ENCODE measurements around the gene OSM. TPM values are rescaled to one million over a fixed set of nuclear protein-coding genes. Genes with fewer than 3 reads are reported as not detected.

OSM gene
- total and polyA plus RNA-seq, 2 experiments from 2014 or later, result 1.5 TPM; not detected in 1

DNA sequence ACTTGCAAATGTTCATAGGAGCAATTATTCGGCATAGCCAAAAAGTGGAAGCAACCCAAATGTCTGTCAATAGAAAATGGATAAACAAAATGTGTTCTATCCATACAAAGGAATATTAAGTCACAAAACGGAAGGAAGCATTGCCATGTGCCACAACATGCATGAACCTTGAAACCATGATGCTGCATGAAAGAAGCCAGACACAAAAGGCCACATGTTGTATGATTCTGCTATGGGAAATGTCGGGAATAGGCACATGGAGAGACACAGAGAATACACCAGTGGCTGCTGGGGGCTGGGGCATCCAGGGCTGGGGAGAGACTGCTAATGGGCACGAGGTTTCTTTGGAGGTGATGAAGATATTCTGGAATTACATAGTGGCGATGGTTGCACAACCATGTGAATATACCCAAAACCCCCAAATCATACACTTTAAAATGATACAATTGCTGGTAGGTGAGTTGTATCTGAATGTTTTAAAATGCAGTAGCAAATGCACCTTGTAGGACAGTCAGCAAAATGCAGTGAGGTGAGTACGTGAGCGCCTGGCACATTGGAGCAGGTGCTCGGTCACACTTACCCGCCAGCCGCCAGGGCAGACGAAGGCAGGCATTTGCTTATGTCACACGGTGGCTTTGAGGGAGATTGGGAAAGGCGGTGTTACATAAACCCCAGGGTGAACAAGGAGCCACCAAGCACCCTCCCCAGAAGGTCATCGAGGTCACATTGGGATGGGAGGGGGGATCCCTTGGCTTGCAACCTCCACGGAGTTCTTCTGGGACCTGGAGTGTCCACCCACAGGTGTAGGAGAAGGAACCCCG, 6.3 kb upstream of the OSM start:
- WGBS (ENCODE audit: low lambda C conversion rate, missing lambda C conversion rate), result 86% methylated on average over 16 of the region's 16 CpGs
- Histone ChIP-seq H3K27me3 (no peaks in the 10 kb centered on the region), H2AFZ (no peak overlapping the region), H3K9me2 (replicated peaks; ENCODE audit: insufficient read depth) (no peaks in the 10 kb centered on the region), H3K36me3 (replicated peaks; ENCODE audit: insufficient read depth, low read depth) (no peaks in the 10 kb centered on the region), H3K27ac (no peak overlapping the region), H3K4me1 (ENCODE audit: insufficient read depth) (peaks cover 2% of the 10 kb centered on the region), H3K9me3 (ENCODE audit: low read depth) (no peaks in the 10 kb centered on the region), H3K4me2 (no peak overlapping the region), H3K4me3 (no peak overlapping the region), H4K20me1 (ENCODE audit: insufficient read depth, poor library complexity, severe bottlenecking) (no peaks in the 10 kb centered on the region), H3K79me2 (no peaks in the 10 kb centered on the region)
- no peak for TF ChIP-seq EZH2phosphoT487 (IDR thresholded peaks at IDR 0.05; ENCODE audit: low read depth, severe bottlenecking, unreplicated experiment)
- no peak for DNase-seq (ENCODE audit: low spot score)

DNA sequence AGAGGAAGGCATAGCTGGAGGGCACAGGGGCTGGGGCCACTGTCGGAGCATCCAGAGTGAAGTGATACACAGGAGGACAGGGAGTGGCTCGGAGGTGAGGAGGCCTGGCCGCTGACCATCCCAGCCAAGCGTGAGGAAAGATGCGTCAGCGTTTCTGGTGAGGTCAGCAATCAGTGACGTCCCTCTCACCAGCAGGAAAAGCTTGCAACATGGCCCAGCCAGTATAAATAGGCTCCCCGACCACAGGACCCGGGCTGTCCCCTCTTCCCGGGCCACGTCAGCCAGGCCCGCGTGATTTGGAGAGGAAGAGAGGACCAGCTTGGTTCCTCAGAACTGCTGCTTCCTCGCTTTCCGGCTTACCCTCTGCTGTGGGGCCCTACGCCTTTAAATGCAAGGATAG, 4.2 kb upstream of the OSM start:
- WGBS (ENCODE audit: low lambda C conversion rate, missing lambda C conversion rate), result 83% methylated on average over 16 of the region's 16 CpGs
- no peak overlapping the region for H2AFZ ChIP-seq

DNA sequence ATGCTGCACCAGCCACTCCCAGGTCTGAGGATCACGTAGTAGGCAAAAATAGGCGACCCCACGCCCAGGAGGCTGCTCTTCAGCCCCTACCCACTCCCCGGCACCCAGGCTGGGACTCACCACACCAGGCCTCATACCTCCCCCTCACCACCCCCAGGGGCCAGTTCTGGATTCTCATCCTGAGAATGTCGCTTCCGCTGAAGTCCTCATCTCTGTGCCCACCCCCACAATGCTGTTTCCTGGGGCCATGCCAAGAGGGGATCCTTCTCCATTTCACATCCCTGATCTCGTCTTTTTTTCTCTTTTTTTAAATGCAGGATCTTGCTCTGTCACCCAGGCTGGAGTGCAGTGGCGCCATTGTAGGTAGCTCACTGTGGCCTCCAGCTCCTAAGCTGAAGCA, 1.7 kb upstream of the OSM start:
- H3K79me2 ChIP-seq, result no peaks in the 10 kb centered on the region
- H3K4me2 ChIP-seq, result no peak overlapping the region
- DNase-seq (ENCODE audit: low spot score), result no peak
- no peaks in the 10 kb centered on the region for H4K20me1 ChIP-seq (ENCODE audit: insufficient read depth, poor library complexity, severe bottlenecking)
- no peaks in the 10 kb centered on the region for H3K9me2 ChIP-seq (replicated peaks; ENCODE audit: insufficient read depth)
- H2AFZ ChIP-seq, result no peak overlapping the region
- 89% methylated on average over 8 of the region's 8 CpGs for WGBS (ENCODE audit: low lambda C conversion rate, missing lambda C conversion rate)
- no peaks in the 10 kb centered on the region for H3K9me3 ChIP-seq (ENCODE audit: low read depth)
- H3K36me3 ChIP-seq (replicated peaks; ENCODE audit: insufficient read depth, low read depth), result no peaks in the 10 kb centered on the region
- TF ChIP-seq, protein P1, sequence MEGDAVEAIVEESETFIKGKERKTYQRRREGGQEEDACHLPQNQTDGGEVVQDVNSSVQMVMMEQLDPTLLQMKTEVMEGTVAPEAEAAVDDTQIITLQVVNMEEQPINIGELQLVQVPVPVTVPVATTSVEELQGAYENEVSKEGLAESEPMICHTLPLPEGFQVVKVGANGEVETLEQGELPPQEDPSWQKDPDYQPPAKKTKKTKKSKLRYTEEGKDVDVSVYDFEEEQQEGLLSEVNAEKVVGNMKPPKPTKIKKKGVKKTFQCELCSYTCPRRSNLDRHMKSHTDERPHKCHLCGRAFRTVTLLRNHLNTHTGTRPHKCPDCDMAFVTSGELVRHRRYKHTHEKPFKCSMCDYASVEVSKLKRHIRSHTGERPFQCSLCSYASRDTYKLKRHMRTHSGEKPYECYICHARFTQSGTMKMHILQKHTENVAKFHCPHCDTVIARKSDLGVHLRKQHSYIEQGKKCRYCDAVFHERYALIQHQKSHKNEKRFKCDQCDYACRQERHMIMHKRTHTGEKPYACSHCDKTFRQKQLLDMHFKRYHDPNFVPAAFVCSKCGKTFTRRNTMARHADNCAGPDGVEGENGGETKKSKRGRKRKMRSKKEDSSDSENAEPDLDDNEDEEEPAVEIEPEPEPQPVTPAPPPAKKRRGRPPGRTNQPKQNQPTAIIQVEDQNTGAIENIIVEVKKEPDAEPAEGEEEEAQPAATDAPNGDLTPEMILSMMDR (IDR thresholded peaks at IDR 0.05; ENCODE audit: poor library complexity), result no peak
- TF ChIP-seq EZH2phosphoT487 (IDR thresholded peaks at IDR 0.05; ENCODE audit: low read depth, severe bottlenecking, unreplicated experiment) (no peak), EZH2 (IDR thresholded peaks at IDR 0.05; ENCODE audit: borderline replicate concordance) (no peak)
- H3K4me3 ChIP-seq, result no peak overlapping the region
- no peaks in the 10 kb centered on the region for H3K27me3 ChIP-seq
- no peak overlapping the region for H3K27ac ChIP-seq
- H3K4me1 ChIP-seq (ENCODE audit: insufficient read depth), result no peaks in the 10 kb centered on the region

More for the DNA sequence above, 4.2 kb upstream of the OSM start:
- no peaks in the 10 kb centered on the region for H3K79me2 ChIP-seq
- H3K4me2 ChIP-seq, result no peak overlapping the region
- H3K9me2 ChIP-seq (replicated peaks; ENCODE audit: insufficient read depth), result no peaks in the 10 kb centered on the region
- no peaks in the 10 kb centered on the region for H3K9me3 ChIP-seq (ENCODE audit: low read depth)
- DNase-seq (ENCODE audit: low spot score), result no peak
- no peak overlapping the region for H3K27ac ChIP-seq
- no peak overlapping the region for H3K4me3 ChIP-seq
- H3K4me1 ChIP-seq (ENCODE audit: insufficient read depth), result no peaks in the 10 kb centered on the region
- no peaks in the 10 kb centered on the region for H3K27me3 ChIP-seq
- no peaks in the 10 kb centered on the region for H4K20me1 ChIP-seq (ENCODE audit: insufficient read depth, poor library complexity, severe bottlenecking)
- H3K36me3 ChIP-seq (replicated peaks; ENCODE audit: insufficient read depth, low read depth), result no peaks in the 10 kb centered on the region
- TF ChIP-seq, protein P1 (IDR thresholded peaks at IDR 0.05; ENCODE audit: poor library complexity), result no peak
- TF ChIP-seq EZH2 (IDR thresholded peaks at IDR 0.05; ENCODE audit: borderline replicate concordance) (no peak), EZH2phosphoT487 (IDR thresholded peaks at IDR 0.05; ENCODE audit: low read depth, severe bottlenecking, unreplicated experiment) (no peak)

All from hepatocyte (in vitro differentiated cells).